Endothelial cell of umbilical vein (primary cell): ENCODE data around the gene ARSJ. TPM values are rescaled to one million over a fixed set of nuclear protein-coding genes. Genes with fewer than 3 reads are reported as not detected.

Source experiments
- BruUV-seq: library from RNA; stranded (reverse); fragments of 400-500 nt; replicated peaks from 2 replicates; lab custom pipeline; 2021; lab: Mats Ljungman, UMichigan
- CTCF ChIA-PET: fragments of 300-600, 350-600 bp; sonication (Branson Sonifier 250); formaldehyde crosslinking; loops from one replicate; lab custom pipeline; 2021; ENCODE audit warnings: antibody characterized with exemption, inconsistent platforms; lab: Charles Lee
- POLR2A ChIA-PET: fragments of 300-600, 350-600 bp; sonication (Branson Sonifier 250); formaldehyde crosslinking; loops from one replicate; lab custom pipeline; 2021; ENCODE audit warnings: antibody characterized with exemption, inconsistent platforms; lab: Charles Lee
- DNase-seq: peaks from one replicate; pipeline ENCODE4 v3.0.0-alpha.2; 2011; ENCODE audit warnings: low read depth, low spot score
- FAIRE-seq: peaks from 2 replicates; lab custom pipeline; 2011; peaks lifted over from hg19 to GRCh38; lab: Jason Lieb, UNC
- H2AFZ ChIP-seq: 2 replicates; pipeline ENCODE4 v1.6.0; 2012; ENCODE audit warnings: low read depth, low read length, control low read depth, inconsistent platforms
- H3K27ac ChIP-seq: 2 replicates; pipeline ENCODE4 v1.5.1; 2011; ENCODE audit warnings: low read depth, mild to moderate bottlenecking, control low read depth, low read length, moderate library complexity; ENCODE audit not compliant: insufficient read depth
- H3K27me3 ChIP-seq, 2 experiments: 2 replicates each; pipeline versions ENCODE4 v1.6.0 to v1.6.1; 2011; ENCODE audit warnings: low read length in 2 of 2, mixed read lengths in 1 of 2; ENCODE audit not compliant: control insufficient read depth in 2 of 2, insufficient read depth in 2 of 2
- H3K36me3 ChIP-seq, 2 experiments: 2 replicates in 1 of 2; 3 replicates in 1 of 2; pipeline ENCODE4 v1.5.1; 2011; ENCODE audit warnings: low read length in 2 of 2, mild to moderate bottlenecking in 1 of 2, moderate library complexity in 1 of 2; ENCODE audit not compliant: control insufficient read depth in 2 of 2, insufficient read depth in 2 of 2; ENCODE audit errors: extremely low read depth in 1 of 2
- H3K4me1 ChIP-seq: 3 replicates; pipeline ENCODE4 v1.5.1; 2011; ENCODE audit warnings: mild to moderate bottlenecking, low read length; ENCODE audit not compliant: control insufficient read depth, insufficient read depth; ENCODE audit errors: extremely low read depth
- H3K4me2 ChIP-seq: 2 replicates; pipeline ENCODE4 v1.6.1; 2011; ENCODE audit warnings: low read length, control low read depth, mixed read lengths; ENCODE audit not compliant: insufficient read depth
- H3K4me3 ChIP-seq, 3 experiments: fragments of 200-600 bp in 1 of 3; sonication (generic), shearing (Covaris generic) in 1 of 3; replicated peaks in 1 of 3; 2 replicates each; pipeline ENCODE4 v1.5.1; 2011 to 2016; ENCODE audit warnings: control low read depth in 3 of 3, low read length in 3 of 3, mild to moderate bottlenecking in 2 of 3, inconsistent platforms in 1 of 3, low read depth in 1 of 3, moderate library complexity in 1 of 3; ENCODE audit not compliant: insufficient read depth in 1 of 3
- H3K79me2 ChIP-seq: 2 replicates; pipeline ENCODE4 v1.6.0; 2012; ENCODE audit warnings: low read length, inconsistent platforms; ENCODE audit not compliant: control insufficient read depth, insufficient read depth
- H3K9ac ChIP-seq: replicated peaks from 2 replicates; pipeline ENCODE3; 2011; ENCODE audit warnings: low read length, control low read depth; ENCODE audit not compliant: insufficient read depth; ENCODE audit errors: extremely low read depth
- H3K9me1 ChIP-seq: replicated peaks from 3 replicates; pipeline ENCODE4 v1.6.0; 2011; ENCODE audit warnings: mild to moderate bottlenecking, low read length; ENCODE audit not compliant: control insufficient read depth, insufficient read depth; ENCODE audit errors: extremely low read depth
- H3K9me3 ChIP-seq: replicated peaks from 2 replicates; pipeline ENCODE4 v1.5.1; 2012; ENCODE audit warnings: low read length, inconsistent platforms; ENCODE audit not compliant: control insufficient read depth, insufficient read depth
- H4K20me1 ChIP-seq: replicated peaks from 2 replicates; pipeline ENCODE3; 2011; ENCODE audit warnings: mild to moderate bottlenecking, low read length; ENCODE audit not compliant: control insufficient read depth, insufficient read depth; ENCODE audit errors: extremely low read depth
- CTCF ChIP-seq, 2 donors: IDR thresholded peaks; 1 replicate in 1 of 2; 2 replicates in 1 of 2; pipeline ENCODE4 v1.5.1; 2011; ENCODE audit warnings: low read length in 2 of 2, mild to moderate bottlenecking in 2 of 2, moderate library complexity in 2 of 2, control low read depth in 1 of 2, inconsistent platforms in 1 of 2, low read depth in 1 of 2; ENCODE audit not compliant: insufficient read depth in 1 of 2; ENCODE audit errors: extremely low read depth in 1 of 2
- EZH2 ChIP-seq: IDR thresholded peaks from 2 replicates; pipeline ENCODE4 v1.6.1; 2012; ENCODE audit warnings: borderline replicate concordance, low read depth, mild to moderate bottlenecking, moderate library complexity, low read length, inconsistent platforms; ENCODE audit not compliant: severe bottlenecking
- FOS ChIP-seq: IDR thresholded peaks from 2 replicates; pipeline ENCODE4 v1.6.1; 2011; ENCODE audit warnings: mild to moderate bottlenecking, low read length, moderate library complexity, borderline replicate concordance; ENCODE audit not compliant: insufficient read depth
- GATA2 ChIP-seq: IDR thresholded peaks from 2 replicates; pipeline ENCODE4 v1.7.0; 2011; ENCODE audit warnings: low read depth, mild to moderate bottlenecking, moderate library complexity, mixed read lengths, low read length; ENCODE audit not compliant: insufficient read length, insufficient read depth
- JUN ChIP-seq: IDR thresholded peaks from 2 replicates; pipeline ENCODE4 v1.6.1; 2011; ENCODE audit warnings: borderline replicate concordance, low read depth; ENCODE audit not compliant: insufficient read length, insufficient read depth
- MYC ChIP-seq: IDR thresholded peaks from one replicate; pipeline ENCODE4 v1.6.1; 2011; ENCODE audit warnings: mild to moderate bottlenecking, low read depth, low read length
- POLR2A ChIP-seq: IDR thresholded peaks from 2 replicates; pipeline ENCODE4 v1.6.1; 2012; ENCODE audit warnings: low read depth, mild to moderate bottlenecking, control low read depth, low read length
- POLR2AphosphoS5 ChIP-seq: IDR thresholded peaks from 2 replicates; pipeline ENCODE4 v1.6.1; 2012; ENCODE audit warnings: low read depth, mild to moderate bottlenecking, control low read depth, low read length, moderate library complexity; ENCODE audit not compliant: insufficient read depth
- dilution Hi-C: fragments of 300-500 bp; cut with MboI; formaldehyde crosslinking; loops from one replicate; pipeline ENCODE4 v1.15.0; 2019; ENCODE audit warnings: low sequenced_read_pairs; ENCODE audit not compliant: extremely low pct_ligation_motif_present
- intact Hi-C: fragments of 100-400 bp; cut with micrococcal nuclease; formaldehyde crosslinking; loops from one replicate; pipeline ENCODE4 v1.10.0; 2022
- polyA plus RNA-seq, 4 experiments: library from polyadenylated mRNA; depleted of rRNA in 3 of 4; stranded (reverse) in 3 of 4; unstranded in 1 of 4; fragments of >200 nt; gene quantifications; 2 replicates each; pipeline versions ENCODE4 v1.2.1 to v1.2.3, GENCODE V29; 2011 to 2012; ENCODE audit warnings: missing spikeins in 1 of 4
- total RNA-seq: library from RNA; stranded (reverse); gene quantifications from 2 replicates; pipeline ENCODE4 v1.2.3, GENCODE V29; 2021
- TF ChIP-seq, protein P1 (sequence below): IDR thresholded peaks from 2 replicates; pipeline ENCODE4 v1.6.1; 2011; ENCODE audit not compliant: insufficient read depth, insufficient read length

The ARSJ gene
- total and polyA plus RNA-seq, 2 donors (not counting 3 experiments of a cell fraction or from before 2014, with no cell fraction given), result 21.9 to 50.0 TPM

DNA sequence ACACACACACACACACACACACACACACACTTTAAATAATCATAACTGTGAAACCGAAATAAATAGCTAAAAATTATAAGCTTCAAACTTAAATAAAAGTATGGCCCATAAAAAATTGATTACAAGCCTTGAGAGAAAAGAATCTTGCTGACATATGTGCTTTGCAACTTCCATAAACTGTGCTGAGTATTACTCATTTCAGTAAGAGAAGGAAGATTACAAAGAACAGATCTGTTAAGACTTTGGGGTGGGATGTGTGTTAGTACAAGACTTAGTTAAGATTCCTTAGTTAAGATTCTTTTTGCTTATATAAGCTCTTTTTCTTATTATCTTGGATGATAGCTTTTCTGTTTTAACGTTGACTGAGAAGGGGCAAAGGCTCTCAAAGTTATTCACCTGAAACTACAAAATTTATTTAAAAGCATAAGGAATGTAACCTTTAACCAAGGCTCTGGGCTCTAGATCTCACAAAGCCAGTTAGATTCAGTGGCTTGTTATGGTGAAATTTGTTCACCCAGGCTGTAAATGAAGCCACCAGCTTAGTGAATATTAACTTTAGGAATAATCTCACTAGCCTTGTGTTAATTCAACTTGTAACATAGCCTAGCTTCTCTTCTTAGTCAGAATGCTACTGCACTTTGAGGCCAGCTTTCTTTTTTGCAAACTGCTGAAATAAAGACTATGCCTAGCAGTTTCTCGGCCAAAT, 58.2 kb downstream of the ARSJ start:
- no peaks in the 10 kb centered on the region for H3K9me1 ChIP-seq
- no peak overlapping the region for H3K9ac ChIP-seq
- intact Hi-C loops, result no loop called here
- TF ChIP-seq JUN (no peak), EZH2 (no peak), FOS (no peak), GATA2 (no peak), POLR2AphosphoS5 (no peak), POLR2A (no peak), MYC (no peak), CTCF (IDR thresholded peaks at IDR 0.05; ENCODE audit: extremely low read depth in 1 of 2, insufficient read depth in 1 of 2, low read depth in 1 of 2, low read length in 2 of 2) (no peak)
- TF ChIP-seq, protein P1, sequence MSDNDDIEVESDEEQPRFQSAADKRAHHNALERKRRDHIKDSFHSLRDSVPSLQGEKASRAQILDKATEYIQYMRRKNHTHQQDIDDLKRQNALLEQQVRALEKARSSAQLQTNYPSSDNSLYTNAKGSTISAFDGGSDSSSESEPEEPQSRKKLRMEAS, result no peak
- BruUV-seq, result no TSS peak
- FAIRE-seq (no peak), DNase-seq (no peak)
- ChIA-PET POLR2A (no interaction called here), CTCF (interaction anchor here (0.8 to 1.2 kb wide), 4 partner anchors 14 to 457 kb away, joined by 3 to 4 read pairs (median 4); no protein-coding TSS in a partner anchor)
- H3K4me2 ChIP-seq, result no peak overlapping the region
- no peaks in the 10 kb centered on the region for H3K9me3 ChIP-seq
- peaks cover 79% of the 10 kb centered on the region for H3K79me2 ChIP-seq
- H3K27ac ChIP-seq, result no peak overlapping the region
- no peak overlapping the region for H2AFZ ChIP-seq
- H3K36me3 ChIP-seq, result peaks cover 0 to 2% of the 10 kb centered on the region in 2 experiments
- dilution Hi-C loops, result no loop called here
- H3K27me3 ChIP-seq, result no peaks in the 10 kb centered on the region
- H3K4me3 ChIP-seq, result no peak overlapping the region
- no peaks in the 10 kb centered on the region for H4K20me1 ChIP-seq
- H3K4me1 ChIP-seq, result no peaks in the 10 kb centered on the region
